Testis (tissue), 2 donors: Measurements from ENCODE around the gene CTBP1.

Source experiments
- POLR2A ChIP-seq: fragments of 450-650 bp; IDR thresholded peaks from one replicate; pipeline ENCODE4 v1.6.1; 2017; ENCODE audit warnings: antibody characterized with exemption, mild to moderate bottlenecking, moderate library complexity
- TF ChIP-seq, protein P1 (sequence below), 3 experiments: fragments of 450-650 bp in 2 of 3; fragments of 200-600 bp in 1 of 3; sonication (generic) in 1 of 3; IDR thresholded peaks; one replicate each; pipeline ENCODE4 v1.5.1; 2016 to 2019; ENCODE audit warnings: antibody characterized with exemption in 3 of 3, mild to moderate bottlenecking in 2 of 3, moderate library complexity in 1 of 3

DNA sequence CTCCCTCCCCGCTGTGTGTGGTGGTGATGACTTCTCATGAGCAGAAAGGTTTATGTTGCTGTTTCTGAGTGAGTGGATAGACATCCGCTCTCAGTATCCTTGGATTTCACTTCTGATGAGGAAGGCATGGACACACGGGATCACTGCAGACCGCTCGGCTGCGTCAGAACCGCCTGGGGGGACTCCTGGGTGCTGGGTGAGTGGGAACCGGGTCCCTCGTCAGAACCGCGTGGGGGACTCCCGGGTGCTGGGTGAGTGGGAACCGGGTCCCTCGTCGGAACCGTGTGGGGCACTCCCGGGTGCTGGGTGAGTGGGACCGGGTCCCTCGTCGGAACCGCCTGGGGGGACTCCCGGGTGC lies 9.0 kb downstream of the CTBP1 start:
- TF ChIP-seq, protein P1, sequence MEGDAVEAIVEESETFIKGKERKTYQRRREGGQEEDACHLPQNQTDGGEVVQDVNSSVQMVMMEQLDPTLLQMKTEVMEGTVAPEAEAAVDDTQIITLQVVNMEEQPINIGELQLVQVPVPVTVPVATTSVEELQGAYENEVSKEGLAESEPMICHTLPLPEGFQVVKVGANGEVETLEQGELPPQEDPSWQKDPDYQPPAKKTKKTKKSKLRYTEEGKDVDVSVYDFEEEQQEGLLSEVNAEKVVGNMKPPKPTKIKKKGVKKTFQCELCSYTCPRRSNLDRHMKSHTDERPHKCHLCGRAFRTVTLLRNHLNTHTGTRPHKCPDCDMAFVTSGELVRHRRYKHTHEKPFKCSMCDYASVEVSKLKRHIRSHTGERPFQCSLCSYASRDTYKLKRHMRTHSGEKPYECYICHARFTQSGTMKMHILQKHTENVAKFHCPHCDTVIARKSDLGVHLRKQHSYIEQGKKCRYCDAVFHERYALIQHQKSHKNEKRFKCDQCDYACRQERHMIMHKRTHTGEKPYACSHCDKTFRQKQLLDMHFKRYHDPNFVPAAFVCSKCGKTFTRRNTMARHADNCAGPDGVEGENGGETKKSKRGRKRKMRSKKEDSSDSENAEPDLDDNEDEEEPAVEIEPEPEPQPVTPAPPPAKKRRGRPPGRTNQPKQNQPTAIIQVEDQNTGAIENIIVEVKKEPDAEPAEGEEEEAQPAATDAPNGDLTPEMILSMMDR (IDR thresholded peaks at IDR 0.05), result no peak
- TF ChIP-seq POLR2A, result no peak
